Astrocyte of the cerebellum (primary cell): ENCODE measurements around the gene CUL4A.

Experiments
- DNase-seq: peaks from one replicate; pipeline ENCODE4 v3.0.0-alpha.2; 2011; ENCODE audit warnings: low read depth
- H3K4me3 ChIP-seq: 2 replicates; pipeline ENCODE4 v1.5.1; 2011; ENCODE audit warnings: mild to moderate bottlenecking, low read depth, low read length, moderate library complexity
- CTCF ChIP-seq: IDR thresholded peaks from 2 replicates; pipeline ENCODE4 v1.5.1; 2012; ENCODE audit warnings: low read length, low read depth, moderate library complexity, mild to moderate bottlenecking; ENCODE audit errors: missing control alignments
- in situ Hi-C: cut with HindIII; loops from 2 replicates; pipeline ENCODE4 v1.10.0; 2017; ENCODE audit warnings: low sequenced_read_pairs

Gene CUL4A

GRCh38 chr13:113295776-113296175, 86.4 kb downstream of the CUL4A start:
- DNase-seq: no peak
- in situ Hi-C loops: no loop called here
- no peak overlapping the region for H3K4me3 ChIP-seq
- no peak for TF ChIP-seq CTCF

- in situ Hi-C loops: no loop called here
- peak; percentile 94 for DNase-seq
- no peak for TF ChIP-seq CTCF
- peak within 1 kb of the TSS; percentile 90 for H3K4me3 ChIP-seq
Observed at GRCh38 chr13:113296823-113297369, 87.5 kb downstream of the CUL4A start, which contains the start of gene LAMP1. Gene LAMP1 (plus strand): TSS chr13:113297239. CDS start chr13:113297435, 196 bp downstream.

- TF ChIP-seq CTCF: no peak
Observed at GRCh38 chr13:113297370-113298042, 88.1 kb downstream of the CUL4A start.

GRCh38 chr13:113298043-113298945, 88.9 kb downstream of the CUL4A start:
- no peak for TF ChIP-seq CTCF
- no peak for DNase-seq
- in situ Hi-C loops: no loop called here
- H3K4me3 ChIP-seq: peak overlapping the region; percentile 90

More at GRCh38 chr13:113297370-113298042, 88.1 kb downstream of the CUL4A start:
- peak overlapping the region; percentile 90 for H3K4me3 ChIP-seq
- in situ Hi-C loops: no loop called here
- DNase-seq: no peak

- in situ Hi-C loops: no loop called here
- TF ChIP-seq CTCF: no peak
- no peak for DNase-seq
- H3K4me3 ChIP-seq: no peak overlapping the region
Observed at GRCh38 chr13:113299951-113300350, 90.5 kb downstream of the CUL4A start.

GRCh38 chr13:113302986-113303385, 93.6 kb downstream of the CUL4A start:
- in situ Hi-C loops: no loop called here
- H3K4me3 ChIP-seq: no peak overlapping the region
- no peak for TF ChIP-seq CTCF
- DNase-seq: no peak
